Colonic mucosa (tissue), 4 donors: ENCODE measurements around the gene KCNG1. TPM values are rescaled to one million over a fixed set of nuclear protein-coding genes. Genes with fewer than 3 reads are reported as not detected.

Experiments
- DNase-seq: peaks from one replicate; pipeline ENCODE4 v3.0.0-alpha.2; 2020
- H3K27ac ChIP-seq: fragments of 200-600 bp; one replicate; pipeline ENCODE4 v1.8.0; 2021
- H3K27me3 ChIP-seq: fragments of 200-600 bp; one replicate; pipeline ENCODE4 v1.8.0; 2021
- H3K36me3 ChIP-seq: fragments of 200-600 bp; one replicate; pipeline ENCODE4 v1.8.0; 2021
- H3K4me1 ChIP-seq: fragments of 200-600 bp; one replicate; pipeline ENCODE4 v1.8.0; 2021; ENCODE audit warnings: mild to moderate bottlenecking
- H3K4me3 ChIP-seq: fragments of 200-600 bp; one replicate; pipeline ENCODE4 v1.8.0; 2021
- H3K9ac ChIP-seq, 2 donors: one replicate each; pipeline ENCODE4 v1.7.0; 2013; ENCODE audit warnings: control low read depth in 2 of 2, low read depth in 2 of 2, low read length in 2 of 2
- H3K9me3 ChIP-seq: fragments of 200-600 bp; one replicate; pipeline ENCODE4 v1.8.0; 2021
- intact Hi-C: fragments of 100-400 bp; cut with DNase I; formaldehyde crosslinking; loops from one replicate; pipeline ENCODE4 v1.14.1; 2022
- total RNA-seq, 2 donors: library from RNA; stranded (reverse); fragmentation: NEBNext Ultra II Directional in 1 of 2; extraction: Animal tissue kit (Norgen Biotek cat#: 25700) in 1 of 2; gene quantifications; one replicate each; pipeline ENCODE4 v1.2.1, GENCODE V29; 2021
- TF ChIP-seq, protein P1 (sequence below): fragments of 200-600 bp; IDR thresholded peaks from one replicate; pipeline ENCODE4 v1.8.0; 2022; ENCODE audit warnings: antibody characterized with exemption, mild to moderate bottlenecking
- donor health status: healthy.
- donor health status: DM: no; HTN: no; CAD: no.
- donor health status: DM: no; HTN: no; CAD: no.

KCNG1 gene
- total RNA-seq, 2 donors from 2014 or later: 5.8 to 10.3 TPM

DNA sequence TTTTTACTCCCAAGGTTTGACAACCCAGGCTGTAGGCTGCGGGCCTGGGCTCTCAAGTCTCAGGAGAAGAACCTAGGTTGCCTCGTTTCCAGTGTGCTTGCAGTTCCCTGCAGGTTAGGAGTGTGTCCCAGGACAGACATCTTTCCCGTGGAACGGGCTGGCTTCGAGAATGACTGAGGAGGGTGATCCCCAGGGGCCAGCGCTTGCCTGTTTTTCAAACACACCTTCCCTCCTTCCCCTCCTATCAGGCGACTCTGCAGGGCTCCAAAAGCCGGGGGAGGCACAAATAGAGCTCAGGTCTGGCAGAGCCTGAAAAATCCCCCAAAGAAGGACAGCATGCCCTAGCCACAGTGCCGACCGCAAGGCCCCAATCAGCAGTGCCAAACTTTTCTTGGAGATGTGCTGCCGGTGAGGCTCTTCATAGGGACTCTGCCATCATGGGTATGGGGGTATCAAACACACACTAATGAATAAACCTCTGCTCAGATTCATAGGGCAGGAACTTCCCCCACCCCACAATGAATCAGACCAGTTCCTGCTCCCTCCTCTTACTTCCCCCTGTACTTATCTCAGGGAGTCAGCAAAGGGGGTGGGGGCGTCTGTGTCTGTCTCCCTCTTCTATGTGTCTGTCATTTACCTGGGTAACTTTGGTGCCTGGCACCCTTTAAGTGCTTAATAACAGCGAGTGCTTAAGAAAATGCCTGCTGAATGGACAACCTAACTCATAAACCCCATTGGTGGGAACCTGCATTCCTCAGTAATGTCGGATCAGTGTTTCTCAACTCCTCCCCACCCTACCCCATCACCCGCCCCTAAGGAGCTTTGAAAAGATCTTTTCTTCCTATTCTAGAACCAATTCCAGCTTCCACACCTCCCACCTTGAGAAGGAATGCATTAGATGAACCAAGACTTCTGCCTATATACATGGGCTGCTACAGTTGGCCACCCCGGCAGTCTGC is 1.6 kb downstream of the KCNG1 start:
- no peak for DNase-seq
- no peaks in the 10 kb centered on the region for H3K9me3 ChIP-seq
- no peaks in the 10 kb centered on the region for H3K36me3 ChIP-seq
- H3K27me3 ChIP-seq: peaks cover 29% of the 10 kb centered on the region
- no peak overlapping the region for H3K27ac ChIP-seq
- H3K4me1 ChIP-seq: no peaks in the 10 kb centered on the region
- TF ChIP-seq, protein P1, sequence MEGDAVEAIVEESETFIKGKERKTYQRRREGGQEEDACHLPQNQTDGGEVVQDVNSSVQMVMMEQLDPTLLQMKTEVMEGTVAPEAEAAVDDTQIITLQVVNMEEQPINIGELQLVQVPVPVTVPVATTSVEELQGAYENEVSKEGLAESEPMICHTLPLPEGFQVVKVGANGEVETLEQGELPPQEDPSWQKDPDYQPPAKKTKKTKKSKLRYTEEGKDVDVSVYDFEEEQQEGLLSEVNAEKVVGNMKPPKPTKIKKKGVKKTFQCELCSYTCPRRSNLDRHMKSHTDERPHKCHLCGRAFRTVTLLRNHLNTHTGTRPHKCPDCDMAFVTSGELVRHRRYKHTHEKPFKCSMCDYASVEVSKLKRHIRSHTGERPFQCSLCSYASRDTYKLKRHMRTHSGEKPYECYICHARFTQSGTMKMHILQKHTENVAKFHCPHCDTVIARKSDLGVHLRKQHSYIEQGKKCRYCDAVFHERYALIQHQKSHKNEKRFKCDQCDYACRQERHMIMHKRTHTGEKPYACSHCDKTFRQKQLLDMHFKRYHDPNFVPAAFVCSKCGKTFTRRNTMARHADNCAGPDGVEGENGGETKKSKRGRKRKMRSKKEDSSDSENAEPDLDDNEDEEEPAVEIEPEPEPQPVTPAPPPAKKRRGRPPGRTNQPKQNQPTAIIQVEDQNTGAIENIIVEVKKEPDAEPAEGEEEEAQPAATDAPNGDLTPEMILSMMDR: no peak
- H3K4me3 ChIP-seq: no peak overlapping the region
- no peak overlapping the region for H3K9ac ChIP-seq
- intact Hi-C loops: no loop called here

DNA sequence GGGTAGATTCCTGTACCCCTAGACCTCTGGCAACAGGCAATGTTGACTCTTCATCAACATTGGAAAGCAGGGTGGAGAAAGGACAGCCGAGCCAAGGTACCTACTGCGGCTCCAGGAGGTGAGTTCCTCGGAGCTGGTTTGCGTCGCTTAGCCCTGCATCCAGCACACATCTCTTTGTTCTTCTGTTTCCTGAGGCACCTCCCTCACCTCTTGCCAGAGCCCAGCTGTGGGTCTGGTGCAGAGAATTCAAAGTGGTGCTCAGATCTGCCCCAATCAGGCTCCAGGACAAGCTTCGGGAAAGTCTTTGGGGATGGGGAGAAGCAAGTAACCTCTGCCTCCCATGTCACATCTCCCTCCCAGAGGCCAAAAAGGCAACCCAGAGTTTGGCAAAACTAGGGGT is 2.2 kb downstream of the KCNG1 start:
- intact Hi-C loops: no loop called here
- no peak overlapping the region for H3K27ac ChIP-seq
- no peak for DNase-seq
- H3K27me3 ChIP-seq: peaks cover 29% of the 10 kb centered on the region
- no peak overlapping the region for H3K9ac ChIP-seq
- H3K9me3 ChIP-seq: no peaks in the 10 kb centered on the region
- TF ChIP-seq, protein P1: no peak
- no peak overlapping the region for H3K4me3 ChIP-seq
- no peaks in the 10 kb centered on the region for H3K36me3 ChIP-seq
- no peaks in the 10 kb centered on the region for H3K4me1 ChIP-seq

DNA sequence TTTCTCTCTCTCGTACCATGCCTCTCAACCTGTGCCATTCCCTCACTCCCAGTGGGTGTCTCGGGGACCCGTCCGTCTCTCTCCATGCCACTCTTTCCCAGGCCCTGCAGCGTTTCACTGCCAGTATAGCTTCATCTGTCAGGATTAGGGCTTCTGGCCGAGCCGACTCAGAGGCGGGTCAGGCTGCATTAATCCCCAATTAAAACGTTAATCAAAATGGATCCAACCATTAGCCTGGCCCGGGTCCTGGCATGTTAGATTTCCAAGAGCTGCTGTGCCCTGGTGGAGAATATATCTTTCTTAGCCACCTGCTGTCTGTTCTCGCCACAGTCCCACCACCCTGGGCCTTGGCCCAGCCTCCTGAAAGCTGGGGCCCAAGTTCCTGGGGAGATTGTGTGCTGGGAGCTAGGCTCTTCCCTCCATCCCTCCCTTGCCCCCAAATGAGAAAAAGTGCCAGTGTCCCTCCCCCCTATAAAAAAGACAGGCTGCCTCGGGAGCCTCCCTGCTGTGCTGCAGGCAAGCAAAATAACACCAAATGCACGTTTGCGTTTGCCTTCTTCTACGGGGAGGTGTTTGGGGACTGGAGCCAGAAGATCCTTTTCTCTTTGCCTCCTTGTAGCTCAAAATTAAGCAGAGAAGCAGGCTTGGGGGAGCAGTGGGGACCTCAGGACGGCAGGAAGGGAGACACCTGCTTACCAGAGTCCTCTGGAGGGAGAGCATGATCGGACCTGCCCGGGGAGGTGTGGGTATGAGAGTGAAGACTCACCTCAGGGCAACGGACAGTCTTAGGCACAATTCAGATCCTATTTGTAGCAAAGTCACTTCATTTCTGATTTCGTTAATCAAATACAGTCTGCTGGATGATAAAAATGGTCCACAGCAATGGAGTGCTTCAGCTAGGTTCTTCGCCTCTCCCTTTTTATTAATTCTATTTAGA is 3.0 kb downstream of the KCNG1 start:
- Histone ChIP-seq H3K4me3 (no peak overlapping the region), H3K4me1 (no peaks in the 10 kb centered on the region), H3K9ac (no peak overlapping the region), H3K36me3 (no peaks in the 10 kb centered on the region), H3K9me3 (no peaks in the 10 kb centered on the region), H3K27me3 (peaks cover 29% of the 10 kb centered on the region), H3K27ac (no peak overlapping the region)
- intact Hi-C loops: no loop called here
- TF ChIP-seq, protein P1: no peak
- DNase-seq: no peak

DNA sequence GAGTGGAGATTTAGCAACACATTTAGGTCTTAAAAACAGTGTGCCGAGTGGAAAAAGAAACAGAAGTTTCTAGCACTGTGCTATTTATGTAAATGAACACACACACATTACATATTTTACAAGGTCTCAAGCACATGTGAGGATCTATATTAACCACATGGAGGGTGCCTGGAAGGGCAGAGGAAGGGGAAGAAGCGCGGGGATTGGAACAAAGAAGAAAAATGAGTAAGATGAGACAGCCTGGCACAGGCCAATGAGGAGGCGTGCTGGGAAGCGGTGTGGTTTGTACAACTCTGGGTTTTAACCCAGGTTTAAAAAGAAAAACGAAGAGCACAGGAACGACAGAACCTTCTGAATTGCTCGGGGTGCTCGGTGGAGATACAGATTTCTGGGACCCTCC is 5.7 kb downstream of the KCNG1 start:
- peaks cover 7% of the 10 kb centered on the region for H3K27me3 ChIP-seq
- H3K9me3 ChIP-seq: no peaks in the 10 kb centered on the region
- DNase-seq: no peak
- no peak overlapping the region for H3K4me3 ChIP-seq
- H3K4me1 ChIP-seq: no peaks in the 10 kb centered on the region
- no peak overlapping the region for H3K27ac ChIP-seq
- TF ChIP-seq, protein P1: no peak
- H3K9ac ChIP-seq: no peak overlapping the region
- intact Hi-C loops: no loop called here
- no peaks in the 10 kb centered on the region for H3K36me3 ChIP-seq

DNA sequence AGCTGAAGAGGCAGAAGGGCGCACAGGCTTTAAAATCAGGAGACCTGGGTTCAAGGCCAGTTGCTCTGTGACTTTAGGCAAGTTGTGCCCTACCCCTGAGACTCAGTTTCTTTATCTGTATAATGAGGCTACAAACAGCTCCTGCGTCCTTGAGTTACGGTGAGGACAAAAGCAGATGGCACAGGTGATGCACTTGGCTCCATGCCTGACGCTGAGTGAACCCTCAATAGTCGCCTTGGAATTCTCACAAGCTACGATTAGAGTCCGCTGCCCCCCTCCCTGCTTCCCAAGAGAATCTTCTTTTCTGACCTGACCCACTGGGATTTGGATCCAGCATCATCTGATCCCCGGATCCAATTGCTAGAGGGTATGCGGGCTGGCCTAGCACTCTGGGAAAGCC is 6.4 kb downstream of the KCNG1 start:
- Histone ChIP-seq H3K4me3 (no peak overlapping the region), H3K4me1 (no peaks in the 10 kb centered on the region), H3K36me3 (no peaks in the 10 kb centered on the region), H3K9ac (no peak overlapping the region), H3K27ac (no peak overlapping the region), H3K27me3 (no peaks in the 10 kb centered on the region), H3K9me3 (no peaks in the 10 kb centered on the region)
- DNase-seq: no peak
- intact Hi-C loops: no loop called here
- TF ChIP-seq, protein P1: no peak
